SK-N-SH treated with all-trans-retinoic acid at 6 μM for 48 hours (cell line): ENCODE data around the gene UGP2.

ENCODE experiments used
- ESRRG ChIP-seq: fragments of 250-450 bp; sonication (Bioruptor Pico); IDR thresholded peaks from 2 replicates; pipeline ENCODE4 v1.6.1; 2021; ENCODE audit warnings: mild to moderate bottlenecking
- ISL1 ChIP-seq: fragments of 250-450 bp; sonication (Bioruptor Pico); IDR thresholded peaks from 2 replicates; pipeline ENCODE4 v2.1.2; 2022; ENCODE audit warnings: mild to moderate bottlenecking, moderate library complexity
- OSR1 ChIP-seq: fragments of 250-450 bp; sonication (Bioruptor Pico); IDR thresholded peaks from 2 replicates; pipeline ENCODE4 v1.8.0; 2022; ENCODE audit warnings: moderate library complexity, mild to moderate bottlenecking, inconsistent platforms
- PPARA ChIP-seq: fragments of 250-450 bp; sonication (Bioruptor Pico); IDR thresholded peaks from 2 replicates; pipeline ENCODE4 v1.5.0; 2020; ENCODE audit warnings: mild to moderate bottlenecking, borderline replicate concordance
- SNAI2 ChIP-seq: fragments of 250-450 bp; sonication (Bioruptor Pico); IDR thresholded peaks from 2 replicates; pipeline ENCODE4 v1.5.0; 2020; ENCODE audit warnings: mild to moderate bottlenecking, moderate library complexity
- TOX ChIP-seq: fragments of 250-450 bp; sonication (Bioruptor Pico); IDR thresholded peaks from 2 replicates; pipeline ENCODE4 v1.8.0; 2021; ENCODE audit warnings: mild to moderate bottlenecking, moderate library complexity, borderline replicate concordance
- ZC3H10 ChIP-seq: fragments of 250-450 bp; sonication (Bioruptor Pico); IDR thresholded peaks from 2 replicates; pipeline ENCODE4 v1.5.1; 2021; ENCODE audit warnings: mild to moderate bottlenecking, moderate library complexity
- ZFP30 ChIP-seq: fragments of 450-650 bp; formaldehyde crosslinking; IDR thresholded peaks from 2 replicates; pipeline ENCODE4 v1.5.0; 2022; ENCODE audit warnings: mild to moderate bottlenecking, moderate library complexity
- ZNF565 ChIP-seq: fragments of 450-650 bp; formaldehyde crosslinking; conservative IDR thresholded peaks from 2 replicates; pipeline ENCODE4 v1.5.0; 2020; ENCODE audit warnings: low read depth, mild to moderate bottlenecking, moderate library complexity
- TF ChIP-seq, protein P1 (sequence below): fragments of 250-450 bp; sonication (Bioruptor Pico); IDR thresholded peaks from 2 replicates; pipeline ENCODE4 v1.5.1; 2020; ENCODE audit warnings: low read depth, mild to moderate bottlenecking, moderate library complexity
- TF ChIP-seq, protein P2 (sequence below): fragments of 250-450 bp; sonication (Bioruptor Pico); IDR thresholded peaks from 2 replicates; pipeline ENCODE4 v1.8.0; 2020; ENCODE audit warnings: mild to moderate bottlenecking, moderate library complexity, borderline replicate concordance
- TF ChIP-seq, protein P3 (sequence below): fragments of 250-450 bp; sonication (Bioruptor Pico); IDR thresholded peaks from 2 replicates; pipeline ENCODE4 v1.5.0; 2020; ENCODE audit warnings: mild to moderate bottlenecking, moderate library complexity

DNA sequence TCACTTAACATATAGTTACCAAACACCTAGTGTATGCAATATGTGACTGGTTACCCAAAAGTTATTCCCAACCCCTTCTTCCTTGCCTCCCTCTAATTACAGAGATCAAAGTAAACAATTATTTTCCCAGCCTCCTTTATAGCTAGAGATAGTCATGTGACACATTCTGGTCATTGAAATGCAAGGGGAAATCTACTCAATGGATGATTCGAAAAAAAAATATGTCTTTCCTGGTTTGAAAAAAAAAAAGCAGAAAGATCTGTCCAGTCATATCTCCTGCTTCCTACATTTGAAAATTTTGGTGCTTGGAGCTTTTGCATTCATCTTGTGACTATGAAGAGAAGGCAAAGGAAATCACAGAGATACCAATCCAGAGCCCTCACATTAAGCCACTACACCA, 27.6 kb upstream of the UGP2 start:
- TF ChIP-seq, protein P1, sequence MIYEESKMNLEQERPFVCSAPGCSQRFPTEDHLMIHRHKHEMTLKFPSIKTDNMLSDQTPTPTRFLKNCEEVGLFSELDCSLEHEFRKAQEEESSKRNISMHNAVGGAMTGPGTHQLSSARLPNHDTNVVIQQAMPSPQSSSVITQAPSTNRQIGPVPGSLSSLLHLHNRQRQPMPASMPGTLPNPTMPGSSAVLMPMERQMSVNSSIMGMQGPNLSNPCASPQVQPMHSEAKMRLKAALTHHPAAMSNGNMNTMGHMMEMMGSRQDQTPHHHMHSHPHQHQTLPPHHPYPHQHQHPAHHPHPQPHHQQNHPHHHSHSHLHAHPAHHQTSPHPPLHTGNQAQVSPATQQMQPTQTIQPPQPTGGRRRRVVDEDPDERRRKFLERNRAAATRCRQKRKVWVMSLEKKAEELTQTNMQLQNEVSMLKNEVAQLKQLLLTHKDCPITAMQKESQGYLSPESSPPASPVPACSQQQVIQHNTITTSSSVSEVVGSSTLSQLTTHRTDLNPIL (CRISPR knock-in tag), result no peak
- TF ChIP-seq, protein P2, sequence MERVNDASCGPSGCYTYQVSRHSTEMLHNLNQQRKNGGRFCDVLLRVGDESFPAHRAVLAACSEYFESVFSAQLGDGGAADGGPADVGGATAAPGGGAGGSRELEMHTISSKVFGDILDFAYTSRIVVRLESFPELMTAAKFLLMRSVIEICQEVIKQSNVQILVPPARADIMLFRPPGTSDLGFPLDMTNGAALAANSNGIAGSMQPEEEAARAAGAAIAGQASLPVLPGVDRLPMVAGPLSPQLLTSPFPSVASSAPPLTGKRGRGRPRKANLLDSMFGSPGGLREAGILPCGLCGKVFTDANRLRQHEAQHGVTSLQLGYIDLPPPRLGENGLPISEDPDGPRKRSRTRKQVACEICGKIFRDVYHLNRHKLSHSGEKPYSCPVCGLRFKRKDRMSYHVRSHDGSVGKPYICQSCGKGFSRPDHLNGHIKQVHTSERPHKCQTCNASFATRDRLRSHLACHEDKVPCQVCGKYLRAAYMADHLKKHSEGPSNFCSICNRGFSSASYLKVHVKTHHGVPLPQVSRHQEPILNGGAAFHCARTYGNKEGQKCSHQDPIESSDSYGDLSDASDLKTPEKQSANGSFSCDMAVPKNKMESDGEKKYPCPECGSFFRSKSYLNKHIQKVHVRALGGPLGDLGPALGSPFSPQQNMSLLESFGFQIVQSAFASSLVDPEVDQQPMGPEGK, result no peak
- TF ChIP-seq ESRRG (CRISPR knock-in tag) (no peak), ISL1 (CRISPR knock-in tag) (no peak), PPARA (CRISPR knock-in tag) (no peak), ZC3H10 (no peak), TOX (no peak), ZNF565 (CRISPR knock-in tag) (no peak), SNAI2 (no peak), OSR1 (no peak), ZFP30 (CRISPR knock-in tag) (no peak)
- TF ChIP-seq, protein P3, sequence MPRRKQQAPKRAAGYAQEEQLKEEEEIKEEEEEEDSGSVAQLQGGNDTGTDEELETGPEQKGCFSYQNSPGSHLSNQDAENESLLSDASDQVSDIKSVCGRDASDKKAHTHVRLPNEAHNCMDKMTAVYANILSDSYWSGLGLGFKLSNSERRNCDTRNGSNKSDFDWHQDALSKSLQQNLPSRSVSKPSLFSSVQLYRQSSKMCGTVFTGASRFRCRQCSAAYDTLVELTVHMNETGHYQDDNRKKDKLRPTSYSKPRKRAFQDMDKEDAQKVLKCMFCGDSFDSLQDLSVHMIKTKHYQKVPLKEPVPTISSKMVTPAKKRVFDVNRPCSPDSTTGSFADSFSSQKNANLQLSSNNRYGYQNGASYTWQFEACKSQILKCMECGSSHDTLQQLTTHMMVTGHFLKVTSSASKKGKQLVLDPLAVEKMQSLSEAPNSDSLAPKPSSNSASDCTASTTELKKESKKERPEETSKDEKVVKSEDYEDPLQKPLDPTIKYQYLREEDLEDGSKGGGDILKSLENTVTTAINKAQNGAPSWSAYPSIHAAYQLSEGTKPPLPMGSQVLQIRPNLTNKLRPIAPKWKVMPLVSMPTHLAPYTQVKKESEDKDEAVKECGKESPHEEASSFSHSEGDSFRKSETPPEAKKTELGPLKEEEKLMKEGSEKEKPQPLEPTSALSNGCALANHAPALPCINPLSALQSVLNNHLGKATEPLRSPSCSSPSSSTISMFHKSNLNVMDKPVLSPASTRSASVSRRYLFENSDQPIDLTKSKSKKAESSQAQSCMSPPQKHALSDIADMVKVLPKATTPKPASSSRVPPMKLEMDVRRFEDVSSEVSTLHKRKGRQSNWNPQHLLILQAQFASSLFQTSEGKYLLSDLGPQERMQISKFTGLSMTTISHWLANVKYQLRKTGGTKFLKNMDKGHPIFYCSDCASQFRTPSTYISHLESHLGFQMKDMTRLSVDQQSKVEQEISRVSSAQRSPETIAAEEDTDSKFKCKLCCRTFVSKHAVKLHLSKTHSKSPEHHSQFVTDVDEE, result no peak
